Mesothelial cell of epicardium (in vitro differentiated cells): ENCODE measurements around the gene KLHDC3. TPM values are rescaled to one million over a fixed set of nuclear protein-coding genes. Genes with fewer than 3 reads are reported as not detected.

ENCODE experiments used
- DNase-seq, 2 experiments: peaks; one replicate each; pipeline ENCODE4 v3.0.0; 2021; ENCODE audit warnings: low spot score in 2 of 2; ENCODE audit not compliant: unreplicated experiment in 2 of 2
- H3K27ac Mint-ChIP-seq: 2 replicates; pipeline ENCODE4 v1.8.0; 2021; ENCODE audit warnings: mixed read lengths
- H3K27me3 Mint-ChIP-seq: 2 replicates; pipeline ENCODE4 v1.8.0; 2021; ENCODE audit warnings: low read depth, mixed read lengths
- H3K36me3 Mint-ChIP-seq: 2 replicates; pipeline ENCODE4 v1.8.0; 2021; ENCODE audit warnings: mixed read lengths
- H3K4me1 Mint-ChIP-seq: 2 replicates; pipeline ENCODE4 v1.8.0; 2021; ENCODE audit warnings: mixed read lengths
- H3K4me3 Mint-ChIP-seq: 2 replicates; pipeline ENCODE4 v1.8.0; 2021; ENCODE audit warnings: mild to moderate bottlenecking, moderate library complexity, mixed read lengths
- H3K9me3 Mint-ChIP-seq: 2 replicates; pipeline ENCODE4 v1.8.0; 2021; ENCODE audit warnings: mixed read lengths
- CTCF ChIP-seq: fragments of 200-600 bp; sonication (generic); IDR thresholded peaks from one replicate; pipeline ENCODE4 v1.5.0; 2021; ENCODE audit warnings: antibody characterized with exemption; ENCODE audit not compliant: unreplicated experiment
- total RNA-seq: library from RNA; stranded (reverse); gene quantifications from 3 replicates; pipeline ENCODE4 v1.2.1, GENCODE V29; 2021

Gene KLHDC3
- total RNA-seq, 1 donor from 2014 or later = 95.1 TPM

GRCh38 chr6:43060034-43060754, 46.1 kb downstream of the KLHDC3 start:
- no peaks in the 10 kb centered on the region for H3K9me3 Mint-ChIP-seq
- peak overlapping the region; percentile 98 for H3K4me3 Mint-ChIP-seq
- H3K4me1 Mint-ChIP-seq = peaks cover 28% of the 10 kb centered on the region
- no peak for TF ChIP-seq CTCF
- no peaks in the 10 kb centered on the region for H3K27me3 Mint-ChIP-seq
- DNase-seq = no peak
- peak overlapping the region; percentile 98 for H3K27ac Mint-ChIP-seq
- peaks cover 29% of the 10 kb centered on the region for H3K36me3 Mint-ChIP-seq

- no peak for TF ChIP-seq CTCF
- DNase-seq = no peak
- peak overlapping the region; percentile 98 for H3K27ac Mint-ChIP-seq
- no peaks in the 10 kb centered on the region for H3K9me3 Mint-ChIP-seq
- H3K4me1 Mint-ChIP-seq = peaks cover 28% of the 10 kb centered on the region
- peaks cover 26% of the 10 kb centered on the region for H3K36me3 Mint-ChIP-seq
- H3K27me3 Mint-ChIP-seq = no peaks in the 10 kb centered on the region
- H3K4me3 Mint-ChIP-seq = peak overlapping the region; percentile 98
These were observed 46.9 kb downstream of the KLHDC3 start for GRCh38 chr6:43060755-43061633.

GRCh38 chr6:43061861-43062260, 47.8 kb downstream of the KLHDC3 start:
- Mint-ChIP-seq H3K36me3 (peaks cover 29% of the 10 kb centered on the region), H3K4me3 (peak overlapping the region; percentile 98), H3K27ac (peak overlapping the region; percentile 24), H3K4me1 (peaks cover 28% of the 10 kb centered on the region), H3K9me3 (no peaks in the 10 kb centered on the region), H3K27me3 (no peaks in the 10 kb centered on the region)
- no peak for DNase-seq
- TF ChIP-seq CTCF = no peak

GRCh38 chr6:43062818-43063217, 48.8 kb downstream of the KLHDC3 start:
- TF ChIP-seq CTCF = no peak
- Mint-ChIP-seq H3K36me3 (peaks cover 29% of the 10 kb centered on the region), H3K4me1 (peaks cover 28% of the 10 kb centered on the region), H3K27ac (no peak overlapping the region), H3K4me3 (no peak overlapping the region), H3K9me3 (no peaks in the 10 kb centered on the region), H3K27me3 (no peaks in the 10 kb centered on the region)
- no peak for DNase-seq

GRCh38 chr6:43070028-43070632, 56.1 kb downstream of the KLHDC3 start:
- TF ChIP-seq CTCF = peak; percentile 71

More at GRCh38 chr6:43070028-43070632, 56.1 kb downstream of the KLHDC3 start:
- Mint-ChIP-seq H3K9me3 (no peaks in the 10 kb centered on the region), H3K27ac (peak overlapping the region; percentile 66), H3K36me3 (peaks cover 27% of the 10 kb centered on the region), H3K4me1 (peaks cover 18% of the 10 kb centered on the region), H3K4me3 (no peak overlapping the region), H3K27me3 (no peaks in the 10 kb centered on the region)
- peak in 1 of 2 experiments; percentile 48 for DNase-seq

Other genes with a start within 250 kb of the KLHDC3 start
- 12.5 to 13.2 TPM (median 12.7 TPM) in 3 replicates for gene BICRAL, start 232.2 kb upstream of the KLHDC3 start, total RNA-seq
- gene RPL7L1, start 134.6 kb upstream of the KLHDC3 start, total RNA-seq = 89.2 to 90.6 TPM (median 90.1 TPM) in 3 replicates
- not detected in 3 replicates for gene PTCRA, start 98.2 kb upstream of the KLHDC3 start, total RNA-seq
- 61.0 to 64.4 TPM (median 61.6 TPM) in 3 replicates for gene CNPY3, start 84.8 kb upstream of the KLHDC3 start, total RNA-seq
- 1.2 to 1.7 TPM (median 1.4 TPM) in 3 replicates for gene GNMT, start 53.5 kb upstream of the KLHDC3 start, total RNA-seq
- gene PEX6, start 35.1 kb upstream of the KLHDC3 start, total RNA-seq = 31.2 to 32.9 TPM (median 32.3 TPM) in 3 replicates
- gene PPP2R5D, start 29.7 kb upstream of the KLHDC3 start, total RNA-seq = 45.1 to 46.3 TPM (median 46.2 TPM) in 3 replicates
- gene MEA1, start 303 bp upstream of the KLHDC3 start, total RNA-seq = 56.3 to 64.2 TPM (median 60.1 TPM) in 3 replicates
- gene RRP36, start 7.4 kb downstream of the KLHDC3 start, total RNA-seq = 44.2 to 45.9 TPM (median 45.1 TPM) in 3 replicates
- gene CUL7, start 39.6 kb downstream of the KLHDC3 start, total RNA-seq = 88.0 to 90.9 TPM (median 90.6 TPM) in 3 replicates
- 50.5 to 55.5 TPM (median 54.9 TPM) in 3 replicates for gene MRPL2, start 45.2 kb downstream of the KLHDC3 start, total RNA-seq
- 61.9 to 69.2 TPM (median 69.0 TPM) in 3 replicates for gene KLC4, start 45.4 kb downstream of the KLHDC3 start, total RNA-seq
- gene PTK7, start 62.1 kb downstream of the KLHDC3 start, total RNA-seq = 303 to 313 TPM (median 308 TPM) in 3 replicates
- gene SRF, start 157.0 kb downstream of the KLHDC3 start, total RNA-seq = 52.0 to 52.8 TPM (median 52.2 TPM) in 3 replicates
- gene CUL9, start 167.9 kb downstream of the KLHDC3 start, total RNA-seq = 65.5 to 72.1 TPM (median 71.6 TPM) in 3 replicates
- 49.0 to 52.3 TPM (median 49.4 TPM) in 3 replicates for gene DNPH1, start 215.2 kb downstream of the KLHDC3 start, total RNA-seq
- gene TTBK1, start 229.2 kb downstream of the KLHDC3 start, total RNA-seq = 0.29 to 0.34 TPM (median 0.29 TPM) in 3 replicates